K562 (cell line): ENCODE results near the gene LRRC75A. TPM values are rescaled to one million over a fixed set of nuclear protein-coding genes. Genes with fewer than 3 reads are reported as not detected.

Experiments used
- ATAC-seq: fragments of 200-7000 bp; cut with Tn5 transposase; 3 replicates; pipeline ENCODE4 v1.9.1; 2020; ENCODE audit warnings: moderate library complexity
- BruUV-seq: library from RNA; stranded (reverse); fragments of 400-500 nt; replicated peaks from 2 replicates; lab custom pipeline; 2021; lab: Mats Ljungman, UMichigan
- CTCF ChIA-PET: fragments of 300-600 bp; formaldehyde crosslinking; extraction: SDS; loops from one replicate; lab custom pipeline; 2021; ENCODE audit warnings: low intra/inter-chr PET ratio; lab: Yijun Ruan, JAX
- POLR2A ChIA-PET: fragments of 300-600, 350-650 bp; sonication (Branson Sonifier 250); formaldehyde crosslinking; extraction: SDS; loops from one replicate; lab custom pipeline; 2021; ENCODE audit warnings: antibody characterized with exemption, inconsistent platforms; lab: Yijun Ruan, JAX
- DNase-seq, 4 experiments: peaks; one replicate each; pipeline versions ENCODE4 v3.0.0 to v3.0.0-alpha.2; 2011 to 2018; ENCODE audit warnings: low spot score in 3 of 4, mixed read lengths in 3 of 4; ENCODE audit errors: extremely low read depth in 1 of 4
- FAIRE-seq: peaks from 2 replicates; lab custom pipeline; 2011; peaks lifted over from hg19 to GRCh38; lab: Jason Lieb, UNC
- H2AFZ ChIP-seq: 2 replicates; pipeline ENCODE4 v1.6.0; 2011; ENCODE audit warnings: low read depth, low read length, control low read depth, inconsistent platforms
- H3K27ac ChIP-seq: fragments of 200-600 bp; 3 replicates; pipeline ENCODE4 v1.8.0; 2011; ENCODE audit warnings: low read depth, mild to moderate bottlenecking, control low read depth, inconsistent platforms, low read length, moderate library complexity, mixed read lengths; ENCODE audit errors: extremely low read depth
- H3K27me3 ChIP-seq, 2 experiments: fragments of 300-600 bp in 1 of 2; 2 replicates in 1 of 2; 3 replicates in 1 of 2; pipeline versions ENCODE4 v1.6.0 to v1.8.0; 2011; ENCODE audit warnings: inconsistent platforms in 2 of 2, low read length in 2 of 2, mild to moderate bottlenecking in 1 of 2, mixed read lengths in 1 of 2, moderate library complexity in 1 of 2; ENCODE audit not compliant: control insufficient read depth in 2 of 2, insufficient read depth in 2 of 2
- H3K36me3 ChIP-seq: fragments of 300-600 bp; 3 replicates; pipeline ENCODE4 v1.8.0; 2011; ENCODE audit warnings: mild to moderate bottlenecking, low read length, inconsistent platforms; ENCODE audit not compliant: control insufficient read depth, insufficient read depth
- H3K4me1 ChIP-seq, 2 experiments: fragments of 200-600 bp in 1 of 2; replicated peaks in 1 of 2; 2 replicates in 1 of 2; 3 replicates in 1 of 2; pipeline versions ENCODE4 v1.5.1 to v1.8.0; 2011; ENCODE audit warnings: inconsistent platforms in 2 of 2, low read length in 2 of 2, mild to moderate bottlenecking in 1 of 2, mixed read lengths in 1 of 2, moderate library complexity in 1 of 2; ENCODE audit not compliant: control insufficient read depth in 2 of 2, insufficient read depth in 2 of 2
- H3K4me2 ChIP-seq: 2 replicates; pipeline ENCODE4 v1.6.1; 2011; ENCODE audit warnings: low read length, control low read depth, inconsistent platforms, mixed read lengths; ENCODE audit not compliant: insufficient read depth
- H3K4me3 ChIP-seq: fragments of 200-600 bp; sonication (generic), shearing (Covaris generic); 2 replicates; pipeline ENCODE4 v1.5.1; 2016; ENCODE audit warnings: control low read depth, inconsistent platforms
- H3K79me2 ChIP-seq: fragments of 200-600 bp; 3 replicates; pipeline ENCODE4 v1.8.0; 2011; ENCODE audit warnings: low read length, inconsistent platforms; ENCODE audit not compliant: control insufficient read depth, insufficient read depth
- H3K9ac ChIP-seq, 2 experiments: 2 replicates each; pipeline versions ENCODE4 v1.6.0 to v1.6.1; 2011; ENCODE audit warnings: low read depth in 2 of 2, low read length in 2 of 2, control low read depth in 1 of 2, inconsistent platforms in 1 of 2, mild to moderate bottlenecking in 1 of 2, mixed read lengths in 1 of 2; ENCODE audit not compliant: insufficient read depth in 1 of 2
- H3K9me1 ChIP-seq: one replicate; pipeline ENCODE4 v1.6.0; 2011; ENCODE audit warnings: inconsistent platforms, mild to moderate bottlenecking, low read length, moderate library complexity; ENCODE audit not compliant: control insufficient read depth, insufficient read depth
- H3K9me3 ChIP-seq: replicated peaks from 2 replicates; pipeline ENCODE4 v1.5.1; 2011; ENCODE audit warnings: low read depth, low read length, inconsistent platforms; ENCODE audit not compliant: control insufficient read depth, insufficient read depth
- H4K20me1 ChIP-seq: replicated peaks from 2 replicates; pipeline ENCODE4 v1.6.1; 2011; ENCODE audit warnings: low read length, inconsistent platforms, mixed read lengths; ENCODE audit not compliant: control insufficient read depth, insufficient read depth
- ADNP ChIP-seq: fragments of 200-800 bp; sonication (Bioruptor generic); IDR thresholded peaks from 2 replicates; pipeline ENCODE4 v1.6.1; 2016; ENCODE audit warnings: missing genetic modification characterization, missing compliant biosample characterization
- ARNT ChIP-seq, 2 experiments: fragments of 450-650 bp; IDR thresholded peaks; 2 replicates each; pipeline ENCODE4 v1.6.1; 2016; ENCODE audit warnings: mild to moderate bottlenecking in 1 of 2
- BMI1 ChIP-seq: fragments of 150-350 bp; IDR thresholded peaks from 2 replicates; pipeline ENCODE4 v1.6.1; 2014; ENCODE audit warnings: low read length
- CBX3 ChIP-seq, 2 experiments: IDR thresholded peaks; 1 replicate in 1 of 2; 2 replicates in 1 of 2; pipeline ENCODE4 v1.6.1; 2012; ENCODE audit warnings: inconsistent platforms in 2 of 2, low read length in 2 of 2, borderline replicate concordance in 1 of 2, control low read depth in 1 of 2
- HLTF ChIP-seq: fragments of 450-650 bp; IDR thresholded peaks from 2 replicates; pipeline ENCODE4 v1.6.1; 2016
- MCM3 ChIP-seq: fragments of 450-650 bp; IDR thresholded peaks from 2 replicates; pipeline ENCODE4 v1.6.1; 2016
- NCOA2 ChIP-seq, 2 experiments: fragments of 450-650 bp; IDR thresholded peaks; 2 replicates each; pipeline ENCODE4 v1.6.1; 2018; ENCODE audit warnings: mild to moderate bottlenecking in 2 of 2, moderate library complexity in 1 of 2; ENCODE audit not compliant: partially characterized antibody in 2 of 2
- NFYB ChIP-seq: IDR thresholded peaks from 2 replicates; pipeline ENCODE4 v1.6.1; 2011; ENCODE audit warnings: mild to moderate bottlenecking, moderate library complexity; ENCODE audit not compliant: insufficient read length; ENCODE audit errors: extremely low read depth
- NR2C2 ChIP-seq, 2 experiments: fragments of 200-800 bp in 1 of 2; sonication (Bioruptor generic) in 1 of 2; sonication (generic) in 1 of 2; formaldehyde crosslinking in 1 of 2; IDR thresholded peaks; 2 replicates each; pipeline versions ENCODE4 v1.6.1 to v1.8.0; 2016 to 2022; ENCODE audit warnings: mild to moderate bottlenecking in 1 of 2, missing compliant biosample characterization in 1 of 2, missing genetic modification characterization in 1 of 2, missing genetic modification reagents in 1 of 2
- PCBP1 ChIP-seq: fragments of 200-400 bp; formaldehyde crosslinking; IDR thresholded peaks from 2 replicates; pipeline ENCODE4 v1.6.1; 2018; ENCODE audit warnings: mild to moderate bottlenecking, low read depth, low read length; ENCODE audit not compliant: poor library complexity, severe bottlenecking
- RBM14 ChIP-seq: fragments of 200-400 bp; formaldehyde crosslinking; IDR thresholded peaks from 2 replicates; pipeline ENCODE4 v1.6.1; 2018; ENCODE audit warnings: low read depth, mild to moderate bottlenecking, low read length, moderate library complexity, borderline replicate concordance; ENCODE audit not compliant: insufficient read depth
- STAG1 ChIP-seq: sonication (generic); formaldehyde crosslinking; IDR thresholded peaks from 2 replicates; pipeline ENCODE4 v1.5.0; 2020; ENCODE audit warnings: missing genetic modification reagents, borderline replicate concordance
- XRCC5 ChIP-seq: fragments of 200-400 bp; formaldehyde crosslinking; IDR thresholded peaks from 2 replicates; pipeline ENCODE4 v1.6.1; 2017; ENCODE audit warnings: low read depth, mild to moderate bottlenecking, low read length
- ZNF644 ChIP-seq: fragments of 200-800 bp; sonication (Bioruptor generic); IDR thresholded peaks from 2 replicates; pipeline ENCODE4 v1.6.1; 2016; ENCODE audit warnings: low read depth, missing genetic modification characterization, missing compliant biosample characterization
- WGBS: fragments of 100-300 bp; shearing (Covaris generic); methylation state at CpG from one replicate; pipeline ENCODE4 v1.1.6; 2016; ENCODE audit warnings: low coverage, mixed read lengths; ENCODE audit not compliant: insufficient coverage; ENCODE audit errors: missing lambda C conversion rate; 5-methylcytosine and 5-hydroxymethylcytosine counted together
- in situ Hi-C: fragments of 300-500 bp; cut with MboI; formaldehyde crosslinking; loops from 4 replicates; pipeline ENCODE4 v1.15.0; 2018; ENCODE audit warnings: inconsistent platforms, mixed read lengths
- intact Hi-C: fragments of 100-400 bp; cut with micrococcal nuclease; formaldehyde crosslinking; loops from 2 replicates; pipeline ENCODE4 v1.14.2; 2022
- polyA plus RNA-seq, 8 experiments: library from polyadenylated mRNA; depleted of rRNA in 4 of 8; stranded (reverse) in 5 of 8; unstranded in 3 of 8; fragments of >200 nt; fragmentation: Nextera tagmentation in 2 of 8; fragmentation: Illumina TruSeq in 1 of 8; extraction: Ambion mirVana in 2 of 8; extraction: Trizol in 1 of 8; gene quantifications; 2 replicates each; pipeline versions ENCODE4 v1.2.1 to v1.2.3, GENCODE V29; 2011 to 2014; ENCODE audit warnings: inconsistent platforms in 1 of 8, missing spikeins in 1 of 8
- total RNA-seq, 7 experiments: library from RNA; depleted of rRNA in 6 of 7; stranded (reverse); fragments of >200 nt in 6 of 7; fragmentation: Illumina TruSeq in 2 of 7; extraction: Trizol in 2 of 7; gene quantifications; 2 replicates each; pipeline versions ENCODE4 v1.2.1 to v1.2.3, GENCODE V29; 2011 to 2021; ENCODE audit warnings: low replicate concordance in 1 of 7
- TF ChIP-seq, protein P1 (sequence below): fragments of 450-650 bp; IDR thresholded peaks from 2 replicates; pipeline ENCODE4 v1.6.1; 2016; ENCODE audit warnings: antibody characterized with exemption
- TF ChIP-seq, protein P2 (sequence below): fragments of 250-450 bp; sonication (Bioruptor Pico); IDR thresholded peaks from 2 replicates; pipeline ENCODE4 v1.8.0; 2022; ENCODE audit warnings: moderate library complexity, mild to moderate bottlenecking, inconsistent platforms
- TF ChIP-seq, protein P3 (sequence below): sonication (generic); formaldehyde crosslinking; IDR thresholded peaks from 2 replicates; pipeline ENCODE4 v1.8.1; 2022; ENCODE audit warnings: missing genetic modification reagents

Gene LRRC75A
- total and polyA plus RNA-seq, 9 of the 15 experiments (the other 6 are each of a cell fraction or from before 2014, with no cell fraction given): 0.04 to 0.34 (median 0.08) TPM; not detected in 5

DNA sequence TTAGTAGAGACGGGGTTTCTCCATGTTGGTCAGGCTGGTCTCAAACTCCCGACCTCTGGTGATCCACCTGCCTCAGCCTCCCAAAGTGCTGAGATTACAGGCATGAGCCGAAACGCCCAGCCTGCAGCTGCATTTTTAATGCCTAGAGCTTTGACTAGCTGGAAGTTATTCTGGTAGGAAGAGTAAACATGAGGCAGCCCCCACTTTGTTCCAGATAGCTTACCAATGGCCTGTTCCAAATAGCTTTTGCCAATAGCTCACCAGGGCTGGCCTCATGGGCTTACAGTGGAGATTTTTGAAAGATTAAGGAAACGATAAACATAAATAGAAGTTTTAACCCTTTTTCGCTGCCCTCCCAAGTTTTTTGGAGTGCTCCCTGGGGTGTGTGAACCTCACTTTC is 66.8 kb downstream of the LRRC75A start:
- intact Hi-C loops: no loop called here
- peaks cover 8% of the 10 kb centered on the region; the same call in 1 of the 3 replicates for H3K79me2 ChIP-seq
- TF ChIP-seq ADNP (tag) (no peak), NCOA2 (IDR thresholded peaks at IDR 0.05; ENCODE audit: partially characterized antibody in 2 of 2) (no peak), ARNT (IDR thresholded peaks at IDR 0.05) (no peak), STAG1 (CRISPR knock-in tag) (no peak), XRCC5 (no peak), NFYB (no peak), HLTF (no peak), RBM14 (no peak), MCM3 (no peak), CBX3 (IDR thresholded peaks at IDR 0.05; ENCODE audit: borderline replicate concordance in 1 of 2, low read length in 2 of 2) (no peak), ZNF644 (tag) (no peak), PCBP1 (no peak), BMI1 (no peak), NR2C2 (CRISPR knock-in tag; IDR thresholded peaks at IDR 0.05) (no peak), NR2C2 (tag; IDR thresholded peaks at IDR 0.05) (no peak)
- TF ChIP-seq, protein P1, sequence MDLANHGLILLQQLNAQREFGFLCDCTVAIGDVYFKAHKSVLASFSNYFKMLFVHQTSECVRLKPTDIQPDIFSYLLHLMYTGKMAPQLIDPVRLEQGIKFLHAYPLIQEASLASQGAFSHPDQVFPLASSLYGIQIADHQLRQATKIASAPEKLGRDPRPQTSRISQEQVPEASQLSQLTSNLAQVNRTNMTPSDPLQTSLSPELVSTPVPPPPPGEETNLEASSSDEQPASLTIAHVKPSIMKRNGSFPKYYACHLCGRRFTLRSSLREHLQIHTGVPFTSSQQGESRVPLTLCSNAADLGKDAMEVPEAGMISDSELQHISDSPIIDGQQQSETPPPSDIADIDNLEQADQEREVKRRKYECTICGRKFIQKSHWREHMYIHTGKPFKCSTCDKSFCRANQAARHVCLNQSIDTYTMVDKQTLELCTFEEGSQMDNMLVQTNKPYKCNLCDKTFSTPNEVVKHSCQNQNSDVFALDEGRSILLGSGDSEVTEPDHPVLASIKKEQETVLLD: no peak
- TF ChIP-seq, protein P2, sequence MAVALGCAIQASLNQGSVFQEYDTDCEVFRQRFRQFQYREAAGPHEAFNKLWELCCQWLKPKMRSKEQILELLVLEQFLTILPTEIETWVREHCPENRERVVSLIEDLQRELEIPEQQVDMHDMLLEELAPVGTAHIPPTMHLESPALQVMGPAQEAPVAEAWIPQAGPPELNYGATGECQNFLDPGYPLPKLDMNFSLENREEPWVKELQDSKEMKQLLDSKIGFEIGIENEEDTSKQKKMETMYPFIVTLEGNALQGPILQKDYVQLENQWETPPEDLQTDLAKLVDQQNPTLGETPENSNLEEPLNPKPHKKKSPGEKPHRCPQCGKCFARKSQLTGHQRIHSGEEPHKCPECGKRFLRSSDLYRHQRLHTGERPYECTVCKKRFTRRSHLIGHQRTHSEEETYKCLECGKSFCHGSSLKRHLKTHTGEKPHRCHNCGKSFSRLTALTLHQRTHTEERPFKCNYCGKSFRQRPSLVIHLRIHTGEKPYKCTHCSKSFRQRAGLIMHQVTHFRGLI (CRISPR knock-in tag): no peak
- TF ChIP-seq, protein P3, sequence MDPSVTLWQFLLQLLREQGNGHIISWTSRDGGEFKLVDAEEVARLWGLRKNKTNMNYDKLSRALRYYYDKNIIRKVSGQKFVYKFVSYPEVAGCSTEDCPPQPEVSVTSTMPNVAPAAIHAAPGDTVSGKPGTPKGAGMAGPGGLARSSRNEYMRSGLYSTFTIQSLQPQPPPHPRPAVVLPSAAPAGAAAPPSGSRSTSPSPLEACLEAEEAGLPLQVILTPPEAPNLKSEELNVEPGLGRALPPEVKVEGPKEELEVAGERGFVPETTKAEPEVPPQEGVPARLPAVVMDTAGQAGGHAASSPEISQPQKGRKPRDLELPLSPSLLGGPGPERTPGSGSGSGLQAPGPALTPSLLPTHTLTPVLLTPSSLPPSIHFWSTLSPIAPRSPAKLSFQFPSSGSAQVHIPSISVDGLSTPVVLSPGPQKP (CRISPR knock-in tag): no peak

More for the DNA sequence above, 66.8 kb downstream of the LRRC75A start:
- no peaks in the 10 kb centered on the region for H3K9me3 ChIP-seq
- H3K9me1 ChIP-seq: no peaks in the 10 kb centered on the region
- no peak for ATAC-seq
- no peak for DNase-seq
- H3K4me1 ChIP-seq: peaks cover 4 to 11% of the 10 kb centered on the region in 2 experiments
- no peak overlapping the region for H2AFZ ChIP-seq
- no peak overlapping the region for H3K27ac ChIP-seq
- H3K27me3 ChIP-seq: no peaks in the 10 kb centered on the region
- in situ Hi-C loops: no loop called here
- no peak overlapping the region for H3K4me3 ChIP-seq
- BruUV-seq: no TSS peak
- H3K36me3 ChIP-seq: peaks cover 67% of the 10 kb centered on the region; the same call in 2 of the 3 replicates
- no peaks in the 10 kb centered on the region for H4K20me1 ChIP-seq
- ChIA-PET POLR2A (interaction anchor here (0.6 to 0.8 kb wide), 2 partner anchors 10 to 44 kb away, joined by 3 read pairs; partner anchors contain the start of genes TRPV2 and UBB), CTCF (no interaction called here)
- H3K9ac ChIP-seq: no peak overlapping the region
- WGBS: 50% methylated on average over 5 of the region's 6 CpGs
- FAIRE-seq: no peak
- no peak overlapping the region for H3K4me2 ChIP-seq
